Measurements from ENCODE around the gene IZUMO4.
"Not testable (repeated sequence)": the region's sequence is repeated elsewhere in the genome, so short reads cannot be mapped to it uniquely, and the experiment has no call there.

IZUMO4 gene

GRCh38 chr19:2129022-2129421 is 32.3 kb downstream of the IZUMO4 start:
- DNase-seq, result no peak

GRCh38 chr19:2129486-2129885 is 32.8 kb downstream of the IZUMO4 start:
- no peak for DNase-seq

GRCh38 chr19:2129892-2130770 is 33.4 kb downstream of the IZUMO4 start:
- no peak for DNase-seq

- DNase-seq, result not testable (repeated sequence)
These were observed 34.6 kb downstream of the IZUMO4 start for GRCh38 chr19:2131012-2131975.

- no peak for DNase-seq
These were observed 35.5 kb downstream of the IZUMO4 start for GRCh38 chr19:2132191-2132590.

GRCh38 chr19:2132731-2133490 is 36.2 kb downstream of the IZUMO4 start:
- no peak for DNase-seq

GRCh38 chr19:2135474-2136402 is 39.0 kb downstream of the IZUMO4 start:
- no peak for DNase-seq

- DNase-seq, result no peak
These were observed 40.1 kb downstream of the IZUMO4 start for GRCh38 chr19:2136796-2137195.

- DNase-seq, result no peak
These were observed 41.5 kb downstream of the IZUMO4 start for GRCh38 chr19:2138061-2138728.

- no peak for DNase-seq
These were observed 42.8 kb downstream of the IZUMO4 start for GRCh38 chr19:2139385-2140137.

GRCh38 chr19:2140138-2140569 is 43.4 kb downstream of the IZUMO4 start:
- no peak for DNase-seq

GRCh38 chr19:2142173-2142829 is 45.6 kb downstream of the IZUMO4 start:
- no peak for DNase-seq

GRCh38 chr19:2144190-2144589 is 47.5 kb downstream of the IZUMO4 start:
- DNase-seq, result no peak

GRCh38 chr19:2145831-2146241 is 49.1 kb downstream of the IZUMO4 start:
- no peak for DNase-seq

GRCh38 chr19:2148482-2149135 is 51.9 kb downstream of the IZUMO4 start:
- peak; percentile 29 for DNase-seq
